H1 (cell line): ENCODE measurements around the gene TGFBR1. TPM values are rescaled to one million over a fixed set of nuclear protein-coding genes. Genes with fewer than 3 reads are reported as not detected.

Experiments used
- CTCF ChIA-PET: fragments of 300-600 bp; sonication (Branson Sonifier 250); formaldehyde crosslinking; loops from one replicate; lab custom pipeline; 2021; ENCODE audit not compliant: partially characterized antibody; lab: Charles Lee
- POLR2A ChIA-PET: fragments of 300-600 bp; sonication (Branson Sonifier 250); formaldehyde crosslinking; loops from one replicate; lab custom pipeline; 2021; ENCODE audit warnings: inconsistent platforms; ENCODE audit not compliant: partially characterized antibody; lab: Charles Lee
- DNase-seq, 2 experiments: peaks; one replicate each; pipeline versions ENCODE4 v3.0.0 to v3.0.0-alpha.2; 2010 to 2022; ENCODE audit warnings: low spot score in 2 of 2, low read depth in 1 of 2, mixed read lengths in 1 of 2
- FAIRE-seq: peaks from 2 replicates; lab custom pipeline; 2011; peaks lifted over from hg19 to GRCh38; lab: Jason Lieb, UNC
- H2AFZ ChIP-seq: 2 replicates; pipeline ENCODE4 v1.8.1; 2012; ENCODE audit warnings: low read length, inconsistent platforms
- H2AK5ac ChIP-seq: 2 replicates; pipeline ENCODE4 v1.6.1; 2013; ENCODE audit warnings: low read depth, low read length
- H2BK120ac ChIP-seq: replicated peaks from 2 replicates; pipeline ENCODE3; 2013; ENCODE audit warnings: low read depth, low read length, inconsistent platforms
- H2BK12ac ChIP-seq: 2 replicates; pipeline ENCODE4 v1.6.1; 2013; ENCODE audit warnings: low read depth, low read length
- H2BK15ac ChIP-seq: 2 replicates; pipeline ENCODE4 v1.6.1; 2013; ENCODE audit warnings: low read length
- H2BK20ac ChIP-seq: 2 replicates; pipeline ENCODE4 v1.6.1; 2013; ENCODE audit warnings: low read length
- H2BK5ac ChIP-seq: 2 replicates; pipeline ENCODE4 v1.6.1; 2013; ENCODE audit warnings: low read depth, low read length
- H3K14ac ChIP-seq: 2 replicates; pipeline ENCODE4 v1.6.1; 2013; ENCODE audit warnings: inconsistent platforms; ENCODE audit not compliant: insufficient read length
- H3K18ac ChIP-seq: 2 replicates; pipeline ENCODE4 v1.6.1; 2013; ENCODE audit warnings: low read length; ENCODE audit errors: extremely low read depth
- H3K23ac ChIP-seq: 2 replicates; pipeline ENCODE4 v1.6.1; 2013; ENCODE audit warnings: inconsistent platforms; ENCODE audit not compliant: insufficient read length
- H3K23me2 ChIP-seq: 2 replicates; pipeline ENCODE4 v1.6.1; 2013; ENCODE audit warnings: low read depth, low read length
- H3K27ac ChIP-seq: 2 replicates; pipeline ENCODE4 v1.6.1; 2011; ENCODE audit warnings: low read depth, low read length, inconsistent platforms
- H3K27me3 ChIP-seq, 4 experiments: replicated peaks in 1 of 4; 1 replicate in 1 of 4; 2 replicates in 3 of 4; pipeline versions ENCODE4 v1.6.1 to v1.8.1; 2011 to 2013; ENCODE audit warnings: low read length in 3 of 4, mild to moderate bottlenecking in 3 of 4, inconsistent platforms in 2 of 4, mixed read lengths in 2 of 4, moderate library complexity in 1 of 4; ENCODE audit not compliant: control insufficient read depth in 3 of 4, insufficient read depth in 3 of 4; ENCODE audit errors: extremely low read depth in 1 of 4
- H3K36me3 ChIP-seq, 4 experiments: 2 replicates each; pipeline versions ENCODE4 v1.6.1 to v1.8.1; 2011 to 2013; ENCODE audit warnings: mild to moderate bottlenecking in 4 of 4, low read length in 3 of 4, moderate library complexity in 2 of 4, control low read depth in 1 of 4, inconsistent platforms in 1 of 4; ENCODE audit not compliant: insufficient read depth in 4 of 4, control insufficient read depth in 2 of 4
- H3K4ac ChIP-seq: replicated peaks from 2 replicates; pipeline ENCODE3; 2013; ENCODE audit warnings: low read length, low read depth, mixed read lengths, inconsistent platforms; ENCODE audit not compliant: insufficient read length
- H3K4me1 ChIP-seq, 4 experiments: replicated peaks in 1 of 4; 1 replicate in 1 of 4; 2 replicates in 3 of 4; pipeline versions ENCODE4 v1.6.1 to v1.8.1; 2011 to 2013; ENCODE audit warnings: low read length in 3 of 4, inconsistent platforms in 2 of 4, mixed read lengths in 1 of 4; ENCODE audit not compliant: insufficient read depth in 4 of 4, control insufficient read depth in 3 of 4
- H3K4me2 ChIP-seq, 2 experiments: 2 replicates each; pipeline versions ENCODE4 v1.6.1 to v1.8.1; 2011 to 2013; ENCODE audit warnings: low read depth in 2 of 2, low read length in 2 of 2, control low read depth in 1 of 2, inconsistent platforms in 1 of 2, mild to moderate bottlenecking in 1 of 2; ENCODE audit not compliant: insufficient read depth in 1 of 2
- H3K4me3 ChIP-seq, 4 experiments: fragments of 200-600, 300-600 bp in 1 of 4; sonication (generic), shearing (Covaris generic), sonication (Bioruptor Twin) in 1 of 4; 2 replicates each; pipeline versions ENCODE4 v1.5.1 to v1.8.1; 2011 to 2016; ENCODE audit warnings: low read length in 4 of 4, low read depth in 3 of 4, control low read depth in 2 of 4, inconsistent platforms in 2 of 4, mild to moderate bottlenecking in 2 of 4, mixed read lengths in 1 of 4, moderate library complexity in 1 of 4; ENCODE audit not compliant: insufficient read depth in 2 of 4; ENCODE audit errors: extremely low read depth in 1 of 4
- H3K56ac ChIP-seq: replicated peaks from 2 replicates; pipeline ENCODE3; 2013; ENCODE audit warnings: low read depth, mild to moderate bottlenecking, mixed read lengths, low read length, inconsistent platforms; ENCODE audit not compliant: insufficient read length
- H3K79me1 ChIP-seq: 2 replicates; pipeline ENCODE4 v1.6.1; 2013; ENCODE audit warnings: low read depth, low read length, control low read depth
- H3K79me2 ChIP-seq, 2 experiments: 2 replicates each; pipeline versions ENCODE4 v1.6.1 to v1.8.1; 2012 to 2013; ENCODE audit warnings: low read length in 2 of 2, mild to moderate bottlenecking in 2 of 2, inconsistent platforms in 1 of 2; ENCODE audit not compliant: insufficient read depth in 2 of 2, control insufficient read depth in 1 of 2
- H3K9ac ChIP-seq, 4 experiments: replicated peaks in 1 of 4; 1 replicate in 1 of 4; 2 replicates in 3 of 4; pipeline versions ENCODE4 v1.6.1 to v1.8.1; 2011 to 2013; ENCODE audit warnings: low read depth in 3 of 4, low read length in 3 of 4, control low read depth in 2 of 4, mild to moderate bottlenecking in 2 of 4, moderate library complexity in 2 of 4, inconsistent platforms in 1 of 4; ENCODE audit errors: extremely low read depth in 1 of 4
- H3K9me3 ChIP-seq, 2 experiments: 2 replicates each; pipeline versions ENCODE4 v1.6.1 to v1.8.1; 2012 to 2013; ENCODE audit warnings: mild to moderate bottlenecking in 2 of 2, moderate library complexity in 2 of 2, control low read depth in 1 of 2, inconsistent platforms in 1 of 2, low read depth in 1 of 2, low read length in 1 of 2, mixed read lengths in 1 of 2; ENCODE audit not compliant: insufficient read depth in 2 of 2
- H4K20me1 ChIP-seq, 2 experiments: replicated peaks in 1 of 2; 2 replicates each; pipeline versions ENCODE3 to v1.8.1; 2011 to 2013; ENCODE audit warnings: inconsistent platforms in 2 of 2, low read length in 2 of 2, mild to moderate bottlenecking in 1 of 2; ENCODE audit not compliant: insufficient read depth in 2 of 2, control insufficient read depth in 1 of 2
- H4K5ac ChIP-seq: 2 replicates; pipeline ENCODE4 v1.6.1; 2013; ENCODE audit warnings: low read length, low read depth, mixed read lengths, inconsistent platforms; ENCODE audit not compliant: insufficient read length
- H4K8ac ChIP-seq: 2 replicates; pipeline ENCODE4 v1.8.0; 2013; ENCODE audit warnings: mild to moderate bottlenecking, moderate library complexity, low read length, inconsistent platforms; ENCODE audit not compliant: insufficient read depth; ENCODE audit errors: extremely low read depth
- H4K91ac ChIP-seq: replicated peaks from 2 replicates; pipeline ENCODE3; 2013; ENCODE audit warnings: low read length, mixed read lengths, inconsistent platforms; ENCODE audit not compliant: insufficient read length
- EZH2 ChIP-seq: fragments of 200-600 bp; sonication (generic); IDR thresholded peaks from 2 replicates; pipeline ENCODE4 v1.7.1; 2012; ENCODE audit warnings: low read depth, mild to moderate bottlenecking, moderate library complexity, low read length, inconsistent platforms; ENCODE audit not compliant: severe bottlenecking
- TCF12 ChIP-seq: IDR thresholded peaks from 2 replicates; pipeline ENCODE4 v1.6.1; 2011; ENCODE audit warnings: low read depth, mild to moderate bottlenecking, low read length
- WGBS, 2 experiments: shearing (Covaris generic) in 1 of 2; methylation state at CpG; one replicate each; pipeline versions ENCODE4 v1.1.6 to v1.1.7; 2013 to 2015; ENCODE audit warnings: low lambda C conversion rate in 2 of 2, mixed read lengths in 2 of 2, inconsistent platforms in 1 of 2, low coverage in 1 of 2, missing lambda C conversion rate in 1 of 2; ENCODE audit not compliant: insufficient replicate concordance in 2 of 2, insufficient coverage in 1 of 2, insufficient read length in 1 of 2; ENCODE audit errors: extremely low coverage in 1 of 2, missing lambda C conversion rate in 1 of 2; 5-methylcytosine and 5-hydroxymethylcytosine counted together
- polyA plus RNA-seq, 7 experiments: library from polyadenylated mRNA; depleted of rRNA in 3 of 7; stranded (reverse) in 5 of 7; unstranded in 2 of 7; fragments of >200 nt in 5 of 7; fragments of 200-250 nt in 2 of 7; gene quantifications; 1 replicate in 5 of 7; 2 replicates in 1 of 7; 4 replicates in 1 of 7; pipeline versions ENCODE4 v1.2.1 to v1.2.3, GENCODE V29; 2011 to 2013; ENCODE audit warnings: missing spikeins in 2 of 7, mixed read lengths in 2 of 7
- total RNA-seq: library from RNA; stranded (reverse); fragmentation: NEBNext Ultra II Directional; extraction: Animal tissue kit (Norgen Biotek cat#: 25700); gene quantifications from 2 replicates; pipeline ENCODE4 v1.2.1, GENCODE V29; 2021

The TGFBR1 gene
- total and polyA plus RNA-seq, 2 of the 8 experiments (the other 6 are each of a cell fraction or from before 2014, with no cell fraction given) = 16.8 to 52.4 TPM

- no peak overlapping the region for H2BK15ac ChIP-seq
- H3K9ac ChIP-seq = no peak overlapping the region
- H3K36me3 ChIP-seq = no peaks in the 10 kb centered on the region
- H2BK5ac ChIP-seq = no peak overlapping the region
- H3K4me3 ChIP-seq = no peak overlapping the region
- peaks cover 9 to 10% of the 10 kb centered on the region in 2 experiments; a peak in 3 of 4 replicates for H3K9me3 ChIP-seq
- ChIA-PET POLR2A (no interaction called here), CTCF (interaction anchor here (1.3 kb wide), 1 partner anchor 245 kb away, joined by 5 read pairs; no protein-coding TSS in a partner anchor)
- H3K4ac ChIP-seq = no peak overlapping the region
- no peaks in the 10 kb centered on the region for H3K27me3 ChIP-seq
- no peak for FAIRE-seq
- no peak overlapping the region for H2AFZ ChIP-seq
- WGBS, 2 experiments = 93% methylated on average over 3 of the region's 3 CpGs; no CpG with 5 or more reads in 1 of the 2 experiments
- no peak overlapping the region for H4K91ac ChIP-seq
- no peaks in the 10 kb centered on the region for H3K23me2 ChIP-seq
- H4K5ac ChIP-seq = no peak overlapping the region
- H3K4me2 ChIP-seq = no peak overlapping the region
- H4K8ac ChIP-seq = no peak overlapping the region
- H3K23ac ChIP-seq = no peak overlapping the region
- no peaks in the 10 kb centered on the region for H3K79me2 ChIP-seq
- H3K56ac ChIP-seq = no peak overlapping the region
- no peaks in the 10 kb centered on the region for H3K79me1 ChIP-seq
- no peak overlapping the region for H2BK12ac ChIP-seq
- no peak overlapping the region for H3K18ac ChIP-seq
- no peak for DNase-seq
- no peak for TF ChIP-seq EZH2
- no peak for TF ChIP-seq TCF12
- H3K14ac ChIP-seq = no peak overlapping the region
- H2BK120ac ChIP-seq = no peak overlapping the region
- no peak overlapping the region for H3K27ac ChIP-seq
- H4K20me1 ChIP-seq = no peaks in the 10 kb centered on the region
- H2BK20ac ChIP-seq = no peak overlapping the region
- H3K4me1 ChIP-seq = peaks cover 0 to 2% (median 2%) of the 10 kb centered on the region in 4 experiments; a peak in 4 of 7 replicates
- no peak overlapping the region for H2AK5ac ChIP-seq
Measured at GRCh38 chr9:99093492-99093791, 11.5 kb upstream of the TGFBR1 start.
